ENCODE data around the gene NKX2-1. TPM values are rescaled to one million over a fixed set of nuclear protein-coding genes. Genes with fewer than 3 reads are reported as not detected.

NKX2-1 gene
- total RNA-seq, 1 experiment from 2014 or later = not detected

DNA sequence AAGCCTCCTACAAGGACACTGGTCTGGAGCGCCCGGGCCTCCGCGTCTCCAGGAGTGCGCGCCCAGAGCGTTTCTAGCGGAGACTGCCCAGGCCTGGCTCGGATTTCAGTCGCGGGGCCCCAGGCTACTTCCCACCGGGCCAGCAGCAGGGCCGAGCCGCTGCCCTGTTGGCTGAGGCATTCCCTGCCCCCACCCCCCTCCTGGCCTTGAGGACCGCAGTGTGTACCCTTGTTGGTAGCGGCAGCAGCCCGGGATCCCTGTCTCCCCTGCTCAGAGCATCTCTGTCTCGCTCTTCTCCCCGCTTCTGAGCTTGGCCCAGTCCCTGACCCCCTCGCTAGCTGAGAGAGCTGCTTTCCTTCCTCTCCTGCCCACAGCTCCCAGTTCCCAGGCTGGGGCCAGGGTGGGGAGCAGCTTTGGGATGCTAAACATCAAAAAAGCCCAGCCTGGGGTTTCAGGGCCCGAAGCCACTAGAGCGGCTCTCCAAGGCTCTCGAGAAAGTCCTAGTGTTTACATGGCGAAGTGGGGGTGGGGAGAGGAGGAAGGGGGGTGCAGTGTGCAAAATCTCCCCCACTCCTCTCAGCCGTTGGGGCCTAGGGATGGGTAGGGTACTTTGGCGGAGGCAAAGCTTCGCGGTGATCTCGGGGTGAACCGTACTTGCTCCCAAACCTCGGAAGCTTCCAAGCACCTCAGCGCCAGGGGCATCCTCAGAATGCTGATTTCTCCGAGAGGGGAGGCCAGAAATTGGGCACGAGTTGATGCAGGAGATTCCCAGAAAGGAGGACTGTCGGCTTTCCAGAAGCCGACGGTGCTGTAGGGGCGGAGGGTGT is 6.4 kb downstream of the NKX2-1 start:
- H3K27me3 ChIP-seq (replicated peaks) = peaks cover 85% of the 10 kb centered on the region
- DNase-seq (ENCODE audit: low read depth in 1 of 2, low spot score in 2 of 2) = no peak

DNA sequence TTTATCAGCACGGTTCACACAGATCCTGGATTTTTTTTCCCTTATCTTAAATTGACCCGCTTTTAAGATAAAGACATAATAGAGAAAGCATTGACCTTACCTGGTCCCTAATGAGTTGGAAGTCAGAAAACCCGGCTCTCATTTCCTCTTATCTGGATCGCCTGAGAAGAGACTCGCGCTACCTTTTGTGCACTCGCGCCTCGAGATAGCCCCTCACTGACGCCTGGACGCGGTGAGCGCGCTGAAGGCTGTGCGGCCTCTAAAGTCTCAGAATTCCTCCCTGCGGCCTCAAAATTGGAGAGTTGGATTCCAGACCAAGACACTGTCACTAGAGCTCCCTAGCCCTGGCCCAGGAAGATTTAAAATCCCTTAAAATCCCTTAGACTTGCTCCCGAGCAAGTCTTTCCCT is 7.0 kb downstream of the NKX2-1 start:
- no peak for DNase-seq (ENCODE audit: low read depth in 1 of 2, low spot score in 2 of 2)
- Histone ChIP-seq H3K9me3 (replicated peaks) (no peaks in the 10 kb centered on the region), H3K27me3 (replicated peaks) (peaks cover 82% of the 10 kb centered on the region), H3K4me1 (replicated peaks) (no peaks in the 10 kb centered on the region), H3K4me3 (no peak overlapping the region), H3K27ac (no peak overlapping the region), H3K36me3 (no peaks in the 10 kb centered on the region)

More for the DNA sequence above, 6.4 kb downstream of the NKX2-1 start:
- Histone ChIP-seq H3K4me3 (no peak overlapping the region), H3K36me3 (no peaks in the 10 kb centered on the region), H3K27ac (no peak overlapping the region), H3K4me1 (replicated peaks) (peaks cover 1% of the 10 kb centered on the region), H3K9me3 (replicated peaks) (no peaks in the 10 kb centered on the region)

DNA sequence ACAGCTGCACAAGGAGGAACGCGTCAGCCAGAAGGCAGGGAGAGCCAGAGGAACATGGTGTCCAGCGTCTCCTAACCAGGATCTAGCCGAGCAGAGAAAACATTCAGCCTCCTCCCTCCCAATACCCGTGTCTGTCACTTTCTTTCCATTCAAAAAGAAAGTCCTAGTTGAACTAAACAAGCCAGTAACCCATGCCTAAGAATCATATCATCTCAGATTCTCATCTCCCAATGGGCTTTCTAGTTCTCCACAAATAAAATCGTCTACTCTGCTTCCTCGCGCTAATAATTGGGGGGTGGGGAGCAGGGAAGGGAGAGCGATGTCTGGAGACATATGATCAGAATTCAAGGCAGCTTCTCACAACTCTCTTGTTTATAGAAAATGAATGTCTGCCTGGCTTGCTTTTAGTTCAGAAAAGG is 7.4 kb downstream of the NKX2-1 start:
- no peak overlapping the region for H3K4me3 ChIP-seq
- H3K27ac ChIP-seq = no peak overlapping the region
- no peak for DNase-seq (ENCODE audit: low read depth in 1 of 2, low spot score in 2 of 2)
- H3K4me1 ChIP-seq (replicated peaks) = no peaks in the 10 kb centered on the region
- no peaks in the 10 kb centered on the region for H3K36me3 ChIP-seq
- no peaks in the 10 kb centered on the region for H3K9me3 ChIP-seq (replicated peaks)
- H3K27me3 ChIP-seq (replicated peaks) = peaks cover 82% of the 10 kb centered on the region

DNA sequence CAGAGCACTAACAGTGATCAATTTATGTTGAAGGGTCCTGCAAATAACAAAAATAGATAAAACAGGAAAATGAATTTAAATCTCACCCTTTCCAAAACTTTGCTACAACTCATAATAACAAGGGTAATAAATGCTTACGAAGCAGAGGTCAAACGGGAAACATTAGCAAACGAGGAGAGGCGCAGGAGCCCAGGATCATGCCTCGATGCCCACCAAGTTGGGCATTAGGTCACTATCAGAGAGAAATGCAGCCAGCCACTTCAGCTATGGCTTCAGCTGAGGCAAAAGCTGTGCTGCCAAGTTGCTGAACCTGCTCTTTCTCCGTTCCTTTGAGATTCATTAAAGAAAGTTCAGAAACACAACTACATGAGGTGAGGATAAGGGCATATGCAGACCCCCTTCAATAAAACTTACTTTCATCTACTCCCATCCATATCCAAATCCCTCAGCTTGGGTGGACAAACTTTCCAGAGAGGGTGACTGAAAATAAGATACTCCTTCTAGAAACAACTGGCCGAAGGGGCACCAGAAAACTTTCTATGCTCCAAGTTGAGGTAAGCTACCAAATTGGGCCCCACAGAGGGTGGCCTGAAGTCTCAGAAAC is 7.9 kb downstream of the NKX2-1 start:
- no peaks in the 10 kb centered on the region for H3K9me3 ChIP-seq (replicated peaks)
- peaks cover 80% of the 10 kb centered on the region for H3K27me3 ChIP-seq (replicated peaks)
- no peak overlapping the region for H3K4me3 ChIP-seq
- no peaks in the 10 kb centered on the region for H3K4me1 ChIP-seq (replicated peaks)
- no peak for DNase-seq (ENCODE audit: low read depth in 1 of 2, low spot score in 2 of 2)
- no peaks in the 10 kb centered on the region for H3K36me3 ChIP-seq
- H3K27ac ChIP-seq = no peak overlapping the region

GRCh38 chr14:36510874-36511273 is 9.2 kb downstream of the NKX2-1 start:
- no peaks in the 10 kb centered on the region for H3K36me3 ChIP-seq
- no peaks in the 10 kb centered on the region; the same call in 1 of the 2 replicates for H3K9me3 ChIP-seq (replicated peaks)
- no peak overlapping the region for H3K27ac ChIP-seq
- no peaks in the 10 kb centered on the region for H3K4me1 ChIP-seq (replicated peaks)
- DNase-seq (ENCODE audit: low read depth in 1 of 2, low spot score in 2 of 2) = no peak
- H3K4me3 ChIP-seq = no peak overlapping the region
- H3K27me3 ChIP-seq (replicated peaks) = peaks cover 82% of the 10 kb centered on the region

- no peaks in the 10 kb centered on the region for H3K36me3 ChIP-seq
- H3K27ac ChIP-seq = no peak overlapping the region
- H3K4me3 ChIP-seq = no peak overlapping the region
- no peaks in the 10 kb centered on the region; the same call in 1 of the 2 replicates for H3K9me3 ChIP-seq (replicated peaks)
- peaks cover 80% of the 10 kb centered on the region for H3K27me3 ChIP-seq (replicated peaks)
- DNase-seq (ENCODE audit: low read depth in 1 of 2, low spot score in 2 of 2) = no peak
- H3K4me1 ChIP-seq (replicated peaks) = peaks cover 3% of the 10 kb centered on the region
Measured at GRCh38 chr14:36510078-36510799, 9.8 kb downstream of the NKX2-1 start.

DNA sequence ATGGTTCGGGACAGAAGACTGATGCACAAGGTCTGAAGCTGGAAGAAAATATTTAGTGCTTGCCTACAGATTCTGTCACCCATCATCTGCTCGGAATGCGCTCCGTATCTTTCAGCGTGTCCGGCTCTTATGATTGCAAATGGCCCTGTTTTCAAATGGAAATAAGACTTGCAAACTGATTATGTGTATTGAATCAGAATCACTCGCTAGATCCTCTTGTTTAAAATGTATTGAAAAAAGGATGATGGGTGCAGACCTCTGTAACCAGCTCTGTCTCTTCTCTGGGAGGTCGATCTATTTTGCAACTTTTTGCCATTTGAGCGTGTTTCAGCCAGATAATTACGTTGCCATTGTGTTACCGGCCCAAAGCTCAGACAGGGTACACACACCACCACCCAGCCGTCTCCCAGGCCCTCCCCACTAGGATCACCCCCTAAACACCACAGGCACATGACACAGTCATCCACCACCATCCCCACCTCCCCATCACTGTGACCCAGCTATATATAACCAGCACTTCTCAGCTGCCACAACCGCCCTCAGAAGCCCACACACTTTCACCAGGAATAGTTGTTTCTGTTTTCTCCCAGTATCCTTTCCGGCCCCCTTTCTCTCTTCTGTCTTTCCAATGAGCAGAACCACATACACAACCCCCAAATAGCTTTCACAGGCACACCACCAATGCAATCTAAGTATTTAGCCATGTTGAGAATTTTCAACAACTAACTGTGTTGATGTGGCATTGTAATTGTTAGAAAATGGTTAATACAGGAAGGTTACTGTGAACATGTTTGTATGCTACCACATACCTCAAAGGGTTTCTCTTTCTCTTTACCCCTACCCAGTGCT is 10.7 kb downstream of the NKX2-1 start:
- H3K27me3 ChIP-seq (replicated peaks) = peaks cover 80% of the 10 kb centered on the region
- DNase-seq (ENCODE audit: low read depth in 1 of 2, low spot score in 2 of 2) = no peak

DNA sequence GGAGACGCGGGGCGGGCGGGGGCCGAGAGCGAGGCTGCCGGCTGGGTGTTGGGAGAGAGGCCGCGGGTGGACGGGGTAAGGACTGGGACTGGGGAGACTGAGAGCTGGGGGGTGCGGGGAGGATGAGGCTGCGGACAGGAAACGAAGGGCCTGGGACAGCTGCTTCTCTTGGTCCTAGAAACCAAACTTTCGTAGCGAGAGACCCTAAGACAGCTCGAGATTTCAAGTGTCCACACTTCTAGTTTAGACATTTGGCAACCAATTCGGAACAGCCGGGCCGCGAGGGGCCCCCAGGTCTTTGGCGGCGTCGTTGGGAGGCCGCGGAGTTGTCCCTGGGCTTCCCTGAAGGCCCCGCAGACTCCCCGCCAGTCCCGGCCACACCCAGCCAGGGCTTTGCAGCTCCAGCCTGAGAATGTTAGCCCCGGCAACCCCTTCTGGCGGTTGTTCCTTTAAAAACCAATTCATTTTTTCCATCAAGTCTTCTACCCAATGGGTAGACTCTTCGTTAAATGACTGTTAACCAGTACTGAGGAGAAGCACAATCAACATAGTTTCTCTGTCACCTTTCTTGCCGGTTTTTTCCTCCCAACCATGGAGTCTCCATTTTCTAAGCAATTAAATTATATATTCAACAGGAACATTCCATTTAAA is 11.5 kb downstream of the NKX2-1 start:
- Histone ChIP-seq H3K4me1 (replicated peaks) (peaks cover 4% of the 10 kb centered on the region), H3K4me3 (no peak overlapping the region), H3K9me3 (replicated peaks) (no peaks in the 10 kb centered on the region; the same call in 1 of the 2 replicates), H3K27me3 (replicated peaks) (peaks cover 84% of the 10 kb centered on the region), H3K27ac (no peak overlapping the region), H3K36me3 (no peaks in the 10 kb centered on the region)
- DNase-seq (ENCODE audit: low read depth in 1 of 2, low spot score in 2 of 2) = no peak

More for the DNA sequence above, 10.7 kb downstream of the NKX2-1 start:
- no peak overlapping the region for H3K4me3 ChIP-seq
- no peaks in the 10 kb centered on the region; the same call in 1 of the 2 replicates for H3K9me3 ChIP-seq (replicated peaks)
- no peaks in the 10 kb centered on the region for H3K36me3 ChIP-seq
- H3K4me1 ChIP-seq (replicated peaks) = peaks cover 4% of the 10 kb centered on the region
- no peak overlapping the region for H3K27ac ChIP-seq

DNA sequence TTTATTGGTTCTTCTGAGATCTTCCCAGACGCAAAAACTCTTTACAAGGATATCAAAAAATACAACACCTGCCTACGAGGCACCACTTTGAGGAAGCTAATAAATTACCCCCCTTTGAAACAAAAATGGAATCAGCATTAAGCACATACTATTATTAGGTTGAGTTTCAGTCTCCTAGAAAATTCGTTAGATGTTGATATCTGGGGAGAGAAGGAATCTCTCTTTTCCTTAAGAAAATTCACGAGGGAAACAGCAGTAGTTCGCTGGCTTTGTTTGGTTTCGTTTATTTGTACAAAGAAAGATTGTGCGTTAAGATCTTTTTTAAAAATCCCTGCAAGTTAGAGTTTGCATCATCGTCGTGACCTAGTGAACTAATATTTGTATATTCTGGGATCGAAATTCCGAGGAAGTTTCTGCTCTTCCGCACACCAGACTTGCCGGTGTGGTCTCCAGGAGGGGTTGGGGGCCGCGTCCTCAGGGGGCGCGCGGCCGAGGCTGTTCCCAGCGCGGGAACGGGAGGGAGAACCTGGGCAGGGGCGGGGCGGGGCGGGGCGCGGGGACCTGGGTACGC is 12.1 kb downstream of the NKX2-1 start:
- Histone ChIP-seq H3K27ac (no peak overlapping the region), H3K4me1 (replicated peaks) (peaks cover 4% of the 10 kb centered on the region), H3K36me3 (no peaks in the 10 kb centered on the region), H3K27me3 (replicated peaks) (peaks cover 84% of the 10 kb centered on the region), H3K4me3 (no peak overlapping the region), H3K9me3 (replicated peaks) (no peaks in the 10 kb centered on the region; the same call in 1 of the 2 replicates)
- no peak for DNase-seq (ENCODE audit: low read depth in 1 of 2, low spot score in 2 of 2)

- peaks cover 79% of the 10 kb centered on the region for H3K27me3 ChIP-seq (replicated peaks)
- no peak overlapping the region for H3K27ac ChIP-seq
- H3K4me1 ChIP-seq (replicated peaks) = peaks cover 4% of the 10 kb centered on the region
- no peaks in the 10 kb centered on the region; the same call in 1 of the 2 replicates for H3K9me3 ChIP-seq (replicated peaks)
- H3K36me3 ChIP-seq = no peaks in the 10 kb centered on the region
- no peak overlapping the region for H3K4me3 ChIP-seq
- DNase-seq (ENCODE audit: low read depth in 1 of 2, low spot score in 2 of 2) = no peak
Measured at GRCh38 chr14:36506732-36507614, 13.1 kb downstream of the NKX2-1 start.

GRCh38 chr14:36505892-36506731 is 13.9 kb downstream of the NKX2-1 start:
- H3K4me1 ChIP-seq (replicated peaks) = peaks cover 4% of the 10 kb centered on the region
- no peaks in the 10 kb centered on the region for H3K36me3 ChIP-seq
- no peak for DNase-seq (ENCODE audit: low read depth in 1 of 2, low spot score in 2 of 2)
- H3K27ac ChIP-seq = no peak overlapping the region
- H3K27me3 ChIP-seq (replicated peaks) = peaks cover 78% of the 10 kb centered on the region
- H3K4me3 ChIP-seq = no peak overlapping the region
- no peaks in the 10 kb centered on the region; the same call in 1 of the 2 replicates for H3K9me3 ChIP-seq (replicated peaks)
